ENCODE results near the gene PAXX.

DNA sequence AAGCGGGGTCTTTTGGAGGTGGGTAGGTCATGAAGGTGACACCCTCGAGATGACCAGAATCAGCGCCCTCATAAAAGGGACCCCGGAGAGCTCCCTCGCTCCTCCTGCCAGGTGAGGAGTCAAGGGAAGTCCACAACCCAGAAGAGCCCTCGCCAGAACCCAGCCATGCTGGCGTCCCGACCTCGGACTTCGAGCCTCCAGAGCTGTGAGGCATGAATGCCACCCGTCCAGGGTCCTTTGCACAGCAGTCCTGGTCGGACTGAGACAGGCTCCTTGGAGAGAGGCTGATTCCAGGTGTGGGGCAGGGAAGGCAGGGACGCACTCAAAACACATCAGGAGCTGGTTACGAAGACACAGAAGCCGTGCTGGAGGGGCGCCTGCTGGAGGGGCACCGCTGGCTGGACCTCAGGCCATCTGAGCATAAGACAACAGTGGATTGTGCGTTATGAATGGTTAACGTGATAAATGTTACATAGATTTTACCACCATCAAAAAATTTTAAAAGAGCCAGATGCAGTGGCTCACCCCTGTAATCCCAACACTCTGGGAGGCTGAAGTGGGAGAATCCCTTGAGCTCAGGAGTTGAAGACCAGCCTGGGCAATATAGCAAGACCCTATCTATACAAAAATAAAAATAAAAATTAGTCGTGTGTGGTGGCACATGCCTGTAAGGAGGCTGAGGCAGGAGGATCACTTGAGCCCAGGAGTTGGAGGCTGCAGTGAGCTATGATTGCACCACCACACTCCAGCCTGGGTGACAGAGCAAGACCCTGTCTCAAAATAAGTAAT, 9.8 kb downstream of the PAXX start:
- TF ChIP-seq, protein P1, sequence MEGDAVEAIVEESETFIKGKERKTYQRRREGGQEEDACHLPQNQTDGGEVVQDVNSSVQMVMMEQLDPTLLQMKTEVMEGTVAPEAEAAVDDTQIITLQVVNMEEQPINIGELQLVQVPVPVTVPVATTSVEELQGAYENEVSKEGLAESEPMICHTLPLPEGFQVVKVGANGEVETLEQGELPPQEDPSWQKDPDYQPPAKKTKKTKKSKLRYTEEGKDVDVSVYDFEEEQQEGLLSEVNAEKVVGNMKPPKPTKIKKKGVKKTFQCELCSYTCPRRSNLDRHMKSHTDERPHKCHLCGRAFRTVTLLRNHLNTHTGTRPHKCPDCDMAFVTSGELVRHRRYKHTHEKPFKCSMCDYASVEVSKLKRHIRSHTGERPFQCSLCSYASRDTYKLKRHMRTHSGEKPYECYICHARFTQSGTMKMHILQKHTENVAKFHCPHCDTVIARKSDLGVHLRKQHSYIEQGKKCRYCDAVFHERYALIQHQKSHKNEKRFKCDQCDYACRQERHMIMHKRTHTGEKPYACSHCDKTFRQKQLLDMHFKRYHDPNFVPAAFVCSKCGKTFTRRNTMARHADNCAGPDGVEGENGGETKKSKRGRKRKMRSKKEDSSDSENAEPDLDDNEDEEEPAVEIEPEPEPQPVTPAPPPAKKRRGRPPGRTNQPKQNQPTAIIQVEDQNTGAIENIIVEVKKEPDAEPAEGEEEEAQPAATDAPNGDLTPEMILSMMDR (IDR thresholded peaks at IDR 0.05), result no peak
- no peak for TF ChIP-seq POLR2A (IDR thresholded peaks at IDR 0.05)

Measured in tibial nerve (tissue), 3 donors.